Adrenal gland (tissue), 12 donors: Measurements from ENCODE around the gene PSMD6. TPM values are rescaled to one million over a fixed set of nuclear protein-coding genes. Genes with fewer than 3 reads are reported as not detected.

ENCODE experiments used
- DNase-seq, 7 donors: peaks; one replicate each; pipeline ENCODE4 v3.0.0-alpha.2; 2019 to 2020
- H3K27ac ChIP-seq, 5 donors: fragments of 200-600 bp; sonication (generic) in 4 of 5; 1 replicate in 3 of 5; 2 replicates in 2 of 5; pipeline versions ENCODE4 v1.5.1 to v1.8.0; 2016 to 2020; ENCODE audit warnings: mild to moderate bottlenecking in 1 of 5
- H3K27me3 ChIP-seq: fragments of 200-600 bp; 2 replicates; pipeline ENCODE4 v1.8.0; 2021
- H3K36me3 ChIP-seq, 2 donors: fragments of 200-600 bp; replicated peaks in 1 of 2; 1 replicate in 1 of 2; 2 replicates in 1 of 2; pipeline versions ENCODE4 v1.5.1 to v1.8.0; 2018 to 2022
- H3K4me1 ChIP-seq, 2 donors: fragments of 200-600 bp; replicated peaks in 1 of 2; 1 replicate in 1 of 2; 2 replicates in 1 of 2; pipeline versions ENCODE4 v1.5.1 to v1.8.0; 2018 to 2021
- H3K4me3 ChIP-seq, 4 donors: fragments of 200-600 bp; sonication (generic) in 3 of 4; one replicate each; pipeline ENCODE4 v1.5.1; 2016 to 2018
- H3K9me3 ChIP-seq, 3 donors: fragments of 200-600 bp; sonication (generic) in 1 of 3; replicated peaks in 1 of 3; 1 replicate in 2 of 3; 2 replicates in 1 of 3; pipeline versions ENCODE4 v1.5.1 to v1.8.0; 2016 to 2021
- CTCF ChIP-seq, 6 experiments: fragments of 450-650 bp in 4 of 6; fragments of 200-600 bp in 2 of 6; sonication (generic) in 1 of 6; IDR thresholded peaks; 1 replicate in 5 of 6; 2 replicates in 1 of 6; pipeline versions ENCODE4 v1.5.1 to v1.8.0; 2016 to 2021; ENCODE audit warnings: antibody characterized with exemption in 6 of 6, mild to moderate bottlenecking in 2 of 6, moderate library complexity in 1 of 6
- POLR2A ChIP-seq, 2 donors: fragments of 450-650 bp; IDR thresholded peaks; one replicate each; pipeline ENCODE4 v1.6.1; 2017; ENCODE audit warnings: antibody characterized with exemption in 2 of 2, mild to moderate bottlenecking in 2 of 2, moderate library complexity in 1 of 2
- WGBS, 4 donors: extraction: QIAGEN DNeasy Blood & Tissue Kit in 2 of 4; methylation state at CpG; one replicate each; pipeline versions ENCODE4 v1.1.5 to v1.1.7; 2013 to 2017; 5-methylcytosine and 5-hydroxymethylcytosine counted together
- intact Hi-C, 2 donors: fragments of 100-400 bp; cut with DNase I; formaldehyde crosslinking; loops; one replicate each; pipeline versions ENCODE4 v1.14.1 to v1.15.0; 2022 to 2023
- polyA plus RNA-seq, 3 donors: library from polyadenylated mRNA; stranded (reverse); fragments of 200-250 nt in 2 of 3; fragments of 350-450 nt in 1 of 3; fragmentation: Illumina TruSeq in 1 of 3; extraction: RNeasy Lipid Tissue Mini Kit (QIAGEN cat#74804) in 1 of 3; gene quantifications; one replicate each; pipeline ENCODE4 v1.2.3, GENCODE V29; 2013 to 2014
- total RNA-seq, 9 donors: library from RNA; depleted of rRNA in 4 of 9; stranded (reverse); fragments of >200 nt in 4 of 9; fragments of 120-200 nt in 1 of 9; fragmentation: NEBNext Ultra II Directional in 1 of 9; extraction: Animal tissue kit (Norgen Biotek cat#: 25700) in 1 of 9; gene quantifications; one replicate each; pipeline versions ENCODE4 v1.1.0 to v1.2.4, GENCODE V29; 2013 to 2023
- donor health status: healthy with polysubstance abuse.
- donor health status: Bipolar disorder and iron deficiency.
- donor health status: DM: yes; HTN: yes; CAD: no.
- donor health status: DM: no; HTN: no; CAD: no.
- donor health status: DM: no; HTN: no; CAD: no.
- donor health status: DM: yes; HTN: yes; CAD: no.

Gene PSMD6
- total and polyA plus RNA-seq, 12 donors, result 52.8 to 206 (median 96.9) TPM

GRCh38 chr3:63986831-63987230 is 36.5 kb downstream of the PSMD6 start:
- Histone ChIP-seq H3K4me1 (no peaks in the 10 kb centered on the region), H3K27ac (no peak overlapping the region), H3K36me3 (peaks cover 0 to 72% of the 10 kb centered on the region in 2 donors), H3K27me3 (no peaks in the 10 kb centered on the region), H3K9me3 (no peaks in the 10 kb centered on the region), H3K4me3 (no peak overlapping the region)
- 88 to 92% (median 90%) methylated on average over 2 of the region's 2 CpGs for WGBS, 4 donors
- no peak for DNase-seq
- no peak for TF ChIP-seq POLR2A (IDR thresholded peaks at IDR 0.05)
- no peak for TF ChIP-seq CTCF (IDR thresholded peaks at IDR 0.05)
- intact Hi-C loops, result no loop called here

GRCh38 chr3:63986146-63986545 is 37.1 kb downstream of the PSMD6 start:
- no peak for DNase-seq
- H3K27ac ChIP-seq, result no peak overlapping the region
- H3K9me3 ChIP-seq, result no peaks in the 10 kb centered on the region
- TF ChIP-seq POLR2A (IDR thresholded peaks at IDR 0.05) (no peak), CTCF (IDR thresholded peaks at IDR 0.05) (no peak)
- no peak overlapping the region for H3K4me3 ChIP-seq
- peaks cover 0 to 72% of the 10 kb centered on the region in 2 donors for H3K36me3 ChIP-seq
- intact Hi-C loops, result no loop called here
- 88 to 92% (median 91%) methylated on average over 7 of the region's 7 CpGs for WGBS, 4 donors
- H3K27me3 ChIP-seq, result no peaks in the 10 kb centered on the region
- no peaks in the 10 kb centered on the region for H3K4me1 ChIP-seq

GRCh38 chr3:63984391-63984790 is 38.9 kb downstream of the PSMD6 start:
- intact Hi-C loops, result no loop called here
- no peaks in the 10 kb centered on the region for H3K4me1 ChIP-seq
- peaks cover 0 to 71% of the 10 kb centered on the region in 2 donors for H3K36me3 ChIP-seq
- H3K9me3 ChIP-seq, result no peaks in the 10 kb centered on the region
- DNase-seq, result no peak
- no peak overlapping the region for H3K27ac ChIP-seq
- 95 to 99% (median 98%) methylated on average over 3 of the region's 3 CpGs for WGBS, 4 donors
- H3K4me3 ChIP-seq, result no peak overlapping the region
- no peaks in the 10 kb centered on the region for H3K27me3 ChIP-seq
- TF ChIP-seq CTCF (IDR thresholded peaks at IDR 0.05) (no peak), POLR2A (IDR thresholded peaks at IDR 0.05) (no peak)

GRCh38 chr3:63981980-63982379 is 41.3 kb downstream of the PSMD6 start:
- Histone ChIP-seq H3K9me3 (no peaks in the 10 kb centered on the region), H3K4me3 (no peak overlapping the region), H3K27me3 (no peaks in the 10 kb centered on the region), H3K4me1 (peaks cover 0 to 11% of the 10 kb centered on the region in 2 donors), H3K36me3 (peaks cover 0 to 53% of the 10 kb centered on the region in 2 donors), H3K27ac (no peak overlapping the region)
- TF ChIP-seq POLR2A (IDR thresholded peaks at IDR 0.05) (no peak), CTCF (IDR thresholded peaks at IDR 0.05) (no peak)
- intact Hi-C loops, result no loop called here
- WGBS, 4 donors, result 87 to 100% (median 93%) methylated on average over 4 of the region's 4 CpGs
- no peak for DNase-seq
